Activated naive CD8-positive, alpha-beta T cell (primary cell): ENCODE data around the gene FAM13A.

ENCODE experiments used
- H3K27ac Mint-ChIP-seq: one replicate; pipeline ENCODE4 v1.8.0; 2021; ENCODE audit warnings: mixed read lengths
- H3K27me3 Mint-ChIP-seq: one replicate; pipeline ENCODE4 v1.8.0; 2021; ENCODE audit warnings: mixed read lengths
- H3K36me3 Mint-ChIP-seq: one replicate; pipeline ENCODE4 v1.8.0; 2021; ENCODE audit warnings: mixed read lengths
- H3K4me1 Mint-ChIP-seq: one replicate; pipeline ENCODE4 v1.8.0; 2021; ENCODE audit warnings: low read depth, mixed read lengths
- H3K4me3 Mint-ChIP-seq: one replicate; pipeline ENCODE4 v1.8.0; 2021; ENCODE audit warnings: mild to moderate bottlenecking, mixed read lengths
- H3K9me3 Mint-ChIP-seq: one replicate; pipeline ENCODE4 v1.8.0; 2021; ENCODE audit warnings: low read depth, mixed read lengths

The FAM13A gene

DNA sequence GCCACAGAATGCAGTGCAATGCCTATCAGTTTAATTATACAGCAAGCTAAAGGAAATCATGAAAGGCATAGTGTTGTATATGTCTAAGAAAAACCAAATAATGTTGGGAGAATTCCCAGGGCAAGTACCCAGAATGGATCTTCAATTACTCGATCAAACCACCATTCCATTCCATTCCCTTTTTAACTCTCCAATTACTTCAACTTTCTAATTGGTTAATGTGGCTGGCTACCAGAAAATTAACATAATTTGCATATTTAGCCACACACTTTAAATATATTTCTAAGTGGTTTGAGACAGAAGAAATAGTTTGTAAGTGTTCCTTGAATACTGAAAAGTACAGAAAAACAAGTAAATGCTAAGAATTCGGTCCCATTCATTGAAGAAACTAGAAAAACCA lies 247.9 kb downstream of the FAM13A start:
- Mint-ChIP-seq H3K4me3 (no peak overlapping the region), H3K27ac (no peak overlapping the region), H3K27me3 (peaks cover 2% of the 10 kb centered on the region), H3K36me3 (peaks cover 5% of the 10 kb centered on the region), H3K9me3 (peaks cover 5% of the 10 kb centered on the region), H3K4me1 (peaks cover 5% of the 10 kb centered on the region)

DNA sequence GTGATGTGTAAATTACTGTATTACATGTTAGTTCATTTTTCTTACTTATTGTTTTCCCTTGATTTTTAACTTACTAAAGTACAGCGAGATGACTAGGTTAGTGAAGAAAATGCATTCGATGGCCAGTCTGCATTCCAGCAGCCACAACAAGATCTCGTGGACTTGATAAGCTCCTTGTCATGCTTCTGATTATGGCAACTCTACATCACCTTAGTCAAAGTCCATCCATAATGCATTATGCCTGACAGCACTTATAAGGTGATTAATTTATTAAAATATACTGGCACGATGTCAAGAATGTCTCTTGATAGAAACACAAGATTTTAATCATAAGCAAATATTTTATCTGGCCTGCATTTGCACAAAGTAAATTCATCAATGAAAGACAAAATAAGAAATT lies 249.5 kb downstream of the FAM13A start:
- H3K27me3 Mint-ChIP-seq = peaks cover 2% of the 10 kb centered on the region
- peaks cover 6% of the 10 kb centered on the region for H3K4me1 Mint-ChIP-seq
- H3K9me3 Mint-ChIP-seq = peaks cover 5% of the 10 kb centered on the region
- H3K4me3 Mint-ChIP-seq = no peak overlapping the region
- H3K36me3 Mint-ChIP-seq = peaks cover 5% of the 10 kb centered on the region
- no peak overlapping the region for H3K27ac Mint-ChIP-seq

DNA sequence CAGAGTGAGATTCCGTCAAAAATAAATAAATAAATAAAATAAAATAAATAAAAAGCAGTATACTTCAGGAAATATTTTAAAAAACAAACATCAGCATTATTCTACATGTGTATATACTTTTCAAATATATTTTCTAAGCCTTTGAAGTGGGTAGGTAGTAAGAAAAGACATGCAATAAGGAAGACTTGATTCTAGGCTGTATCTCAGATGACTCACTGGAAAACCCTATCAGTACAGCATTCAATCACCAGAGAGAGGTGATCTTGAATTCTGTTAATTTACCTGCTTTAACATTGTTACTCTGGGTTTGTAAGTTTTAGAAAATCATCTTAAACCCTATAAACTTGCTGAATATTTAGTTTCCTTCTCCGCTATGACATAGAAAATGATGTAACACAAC lies 252.8 kb downstream of the FAM13A start:
- Mint-ChIP-seq H3K9me3 (no peaks in the 10 kb centered on the region), H3K36me3 (no peaks in the 10 kb centered on the region), H3K27me3 (peaks cover 5% of the 10 kb centered on the region), H3K4me1 (peaks cover 6% of the 10 kb centered on the region), H3K27ac (no peak overlapping the region), H3K4me3 (no peak overlapping the region)

DNA sequence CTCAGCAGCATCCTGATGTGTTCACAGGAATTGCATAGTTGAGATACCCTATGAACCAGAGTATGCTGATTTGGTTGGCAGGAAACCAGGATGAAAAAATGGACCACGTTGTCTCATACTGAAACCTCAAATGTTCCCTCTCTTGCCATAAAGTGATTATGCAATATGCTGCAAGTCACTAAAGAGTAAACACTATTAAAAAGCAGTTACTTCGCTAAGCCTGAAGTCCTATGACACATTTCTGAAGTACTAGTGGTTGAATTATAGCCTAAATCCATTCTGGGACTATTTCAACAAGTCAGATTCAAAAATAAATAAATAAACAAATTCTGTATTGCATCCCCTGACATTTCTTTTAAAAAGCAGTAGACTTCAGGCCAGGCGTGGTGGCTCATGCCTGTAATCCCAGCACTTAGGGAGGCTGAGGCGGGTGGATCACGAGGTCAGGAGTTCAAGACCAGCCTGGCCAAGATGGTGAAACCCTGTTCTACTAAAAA lies 253.3 kb downstream of the FAM13A start:
- Mint-ChIP-seq H3K36me3 (no peaks in the 10 kb centered on the region), H3K27ac (no peak overlapping the region), H3K27me3 (peaks cover 5% of the 10 kb centered on the region), H3K4me3 (no peak overlapping the region), H3K9me3 (no peaks in the 10 kb centered on the region), H3K4me1 (peaks cover 6% of the 10 kb centered on the region)

DNA sequence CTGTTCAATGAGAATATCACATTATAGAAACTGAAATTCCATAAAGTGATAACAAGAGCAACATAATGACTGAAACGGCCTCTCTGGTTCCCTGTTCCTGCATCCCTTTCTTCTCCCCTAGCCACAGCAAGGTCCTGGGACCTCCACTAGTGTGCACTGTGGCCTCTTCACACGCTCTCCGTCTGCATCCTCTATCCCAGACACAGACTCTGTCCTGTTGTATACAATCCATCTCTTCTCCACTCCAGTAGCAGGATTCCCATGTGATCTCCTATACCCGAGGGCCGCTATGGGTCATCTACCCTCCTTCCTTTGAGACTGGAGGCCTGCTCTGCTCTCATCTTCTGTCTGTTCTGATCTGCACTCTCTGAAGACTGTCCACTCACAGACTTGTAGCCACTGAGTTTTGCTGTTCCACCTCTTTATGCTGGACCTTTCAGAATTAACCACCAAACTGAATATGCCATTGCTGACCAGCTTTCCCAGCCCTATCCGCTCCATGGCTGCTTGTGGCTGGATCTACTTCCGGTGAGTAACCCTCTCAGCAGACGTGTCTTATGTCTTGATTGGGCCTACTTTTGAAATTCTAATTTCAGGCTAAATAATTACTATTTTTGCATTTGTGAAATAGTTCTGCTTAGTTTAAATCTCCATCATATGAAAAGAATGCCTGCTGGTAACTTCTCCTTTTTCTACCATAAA lies 254.2 kb downstream of the FAM13A start:
- Mint-ChIP-seq H3K4me3 (no peak overlapping the region), H3K9me3 (no peaks in the 10 kb centered on the region), H3K27ac (no peak overlapping the region), H3K4me1 (peaks cover 6% of the 10 kb centered on the region), H3K36me3 (no peaks in the 10 kb centered on the region), H3K27me3 (peaks cover 7% of the 10 kb centered on the region)

DNA sequence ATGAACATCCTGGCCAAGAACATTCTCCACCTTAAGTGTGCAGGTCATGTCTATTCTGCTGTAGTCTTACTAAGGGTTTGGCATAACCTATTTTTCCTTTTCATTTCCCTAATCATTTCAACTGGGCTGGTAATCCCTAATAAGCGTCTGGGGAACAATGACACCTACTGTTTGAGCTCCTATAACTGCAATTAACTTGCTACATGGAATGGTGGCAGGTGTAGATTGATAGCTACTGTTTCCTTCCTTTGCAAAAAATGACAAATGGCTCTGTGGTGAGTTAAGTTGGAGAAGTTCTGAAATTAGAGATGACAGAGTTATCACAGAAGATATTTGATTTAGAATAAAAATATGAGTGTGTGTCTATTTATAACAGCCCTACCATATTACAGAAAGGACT lies 254.8 kb downstream of the FAM13A start:
- Mint-ChIP-seq H3K4me3 (no peak overlapping the region), H3K27ac (no peak overlapping the region), H3K27me3 (peaks cover 7% of the 10 kb centered on the region), H3K4me1 (peaks cover 6% of the 10 kb centered on the region), H3K36me3 (no peaks in the 10 kb centered on the region), H3K9me3 (no peaks in the 10 kb centered on the region)

DNA sequence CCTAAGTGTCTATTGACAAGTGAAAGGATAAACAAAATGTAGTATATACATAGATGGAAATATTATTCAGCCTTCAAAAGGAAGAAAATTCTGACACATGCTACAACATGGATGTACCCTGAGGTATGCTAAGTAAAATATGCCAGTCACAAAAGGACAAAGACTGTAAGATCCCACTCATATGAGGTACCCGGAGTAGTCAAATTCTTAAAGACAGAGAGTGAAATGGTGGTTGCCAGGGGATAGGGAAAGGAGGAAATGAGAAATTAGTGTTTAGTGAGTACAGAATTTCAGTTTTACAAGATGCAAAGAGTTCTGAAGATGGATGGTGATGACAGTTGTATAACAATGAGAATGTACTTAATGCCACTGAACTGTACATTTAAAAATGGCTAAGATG lies 257.1 kb downstream of the FAM13A start:
- Mint-ChIP-seq H3K4me1 (peaks cover 6% of the 10 kb centered on the region), H3K27me3 (peaks cover 7% of the 10 kb centered on the region), H3K4me3 (no peak overlapping the region), H3K9me3 (no peaks in the 10 kb centered on the region), H3K27ac (no peak overlapping the region), H3K36me3 (no peaks in the 10 kb centered on the region)

DNA sequence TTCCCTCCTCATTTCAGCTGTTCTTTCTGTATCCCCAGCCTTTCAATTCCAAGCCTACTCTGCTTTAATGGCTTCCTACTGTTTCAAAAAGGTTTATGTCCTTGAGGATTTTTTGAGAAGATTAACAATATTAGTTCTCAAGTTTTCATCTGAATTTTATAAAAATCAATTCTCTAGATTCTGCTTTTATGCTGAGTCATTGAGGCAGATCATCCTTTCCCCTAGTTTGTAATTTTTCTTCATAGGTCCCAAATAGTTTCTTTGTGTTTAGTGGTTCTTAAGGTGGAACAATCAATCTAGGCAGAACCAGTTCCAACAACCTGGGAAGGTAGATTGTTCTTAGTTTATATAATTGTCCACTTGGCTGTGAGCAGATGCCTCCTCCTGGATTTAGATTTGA lies 259.3 kb downstream of the FAM13A start:
- Mint-ChIP-seq H3K27me3 (peaks cover 7% of the 10 kb centered on the region), H3K4me3 (no peak overlapping the region), H3K9me3 (no peaks in the 10 kb centered on the region), H3K4me1 (no peaks in the 10 kb centered on the region), H3K27ac (no peak overlapping the region), H3K36me3 (no peaks in the 10 kb centered on the region)

DNA sequence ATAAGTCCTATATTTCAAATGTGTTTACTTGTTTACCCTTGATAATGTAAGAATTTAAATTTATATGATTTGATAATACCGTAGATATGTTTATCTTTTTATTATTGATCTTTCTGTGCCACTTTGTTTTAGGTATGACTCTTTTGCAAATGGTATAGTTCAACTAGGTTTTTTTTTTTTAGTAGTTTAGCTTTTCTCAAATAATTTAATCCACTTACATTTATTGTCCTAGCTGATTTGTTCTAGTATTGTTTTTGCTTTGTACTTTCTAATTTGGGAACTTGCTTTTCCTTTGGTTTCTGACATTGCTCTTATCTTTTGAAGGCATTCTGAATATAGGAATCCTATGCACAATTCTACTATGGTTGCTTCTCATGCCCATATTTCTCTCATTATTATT lies 260.4 kb downstream of the FAM13A start:
- Mint-ChIP-seq H3K27ac (no peak overlapping the region), H3K4me1 (no peaks in the 10 kb centered on the region), H3K4me3 (no peak overlapping the region), H3K9me3 (no peaks in the 10 kb centered on the region), H3K27me3 (peaks cover 7% of the 10 kb centered on the region), H3K36me3 (no peaks in the 10 kb centered on the region)

DNA sequence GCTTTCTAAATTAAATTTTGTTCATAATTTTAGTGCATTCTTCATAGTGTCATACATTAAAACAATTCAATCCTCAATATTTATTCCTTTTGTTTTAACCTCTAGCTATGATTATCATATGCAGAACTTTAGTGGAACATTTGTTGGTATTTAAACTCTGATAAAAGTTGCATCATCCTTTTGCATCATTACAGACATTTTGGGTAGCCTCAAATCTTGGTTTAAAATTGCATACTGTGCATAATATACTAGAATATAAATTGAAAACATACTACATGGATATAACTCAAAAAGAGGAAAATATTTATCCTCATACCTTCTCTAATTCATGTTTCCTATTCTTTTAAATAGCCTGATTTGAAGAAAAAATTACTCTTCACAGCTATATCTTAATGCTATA lies 262.0 kb downstream of the FAM13A start:
- Mint-ChIP-seq H3K27ac (no peak overlapping the region), H3K4me1 (no peaks in the 10 kb centered on the region), H3K4me3 (no peak overlapping the region), H3K36me3 (no peaks in the 10 kb centered on the region), H3K9me3 (no peaks in the 10 kb centered on the region), H3K27me3 (peaks cover 7% of the 10 kb centered on the region)

DNA sequence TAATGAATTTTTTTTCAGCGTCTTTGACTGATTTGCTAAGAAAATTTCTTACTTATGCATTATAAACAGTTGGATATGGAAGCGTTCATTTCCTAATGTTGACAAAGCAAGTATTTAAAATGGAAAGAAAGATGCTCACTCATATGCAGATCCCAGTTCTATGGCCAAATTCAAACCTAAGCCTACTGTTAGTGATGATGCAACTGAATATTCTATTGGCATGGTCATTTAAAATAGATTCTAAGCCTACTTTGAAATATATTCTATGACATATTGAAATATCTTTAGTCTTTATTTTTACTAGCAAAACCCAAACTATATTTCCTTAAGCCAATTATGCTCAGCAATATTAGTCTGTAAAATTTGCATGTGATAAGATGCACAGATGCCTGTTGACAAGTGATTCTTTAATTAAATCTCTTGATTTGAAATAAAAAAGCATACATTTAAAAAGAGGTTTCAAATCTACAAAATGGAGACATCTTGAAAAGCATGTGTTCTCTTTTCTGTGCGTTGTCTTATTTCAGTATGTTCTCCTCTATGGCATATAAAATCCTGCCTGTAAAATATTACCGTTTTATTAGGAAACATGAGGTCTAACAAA lies 262.8 kb downstream of the FAM13A start:
- no peaks in the 10 kb centered on the region for H3K4me1 Mint-ChIP-seq
- H3K4me3 Mint-ChIP-seq = no peak overlapping the region
- peaks cover 3% of the 10 kb centered on the region for H3K27me3 Mint-ChIP-seq
- no peak overlapping the region for H3K27ac Mint-ChIP-seq
- no peaks in the 10 kb centered on the region for H3K9me3 Mint-ChIP-seq
- H3K36me3 Mint-ChIP-seq = no peaks in the 10 kb centered on the region

DNA sequence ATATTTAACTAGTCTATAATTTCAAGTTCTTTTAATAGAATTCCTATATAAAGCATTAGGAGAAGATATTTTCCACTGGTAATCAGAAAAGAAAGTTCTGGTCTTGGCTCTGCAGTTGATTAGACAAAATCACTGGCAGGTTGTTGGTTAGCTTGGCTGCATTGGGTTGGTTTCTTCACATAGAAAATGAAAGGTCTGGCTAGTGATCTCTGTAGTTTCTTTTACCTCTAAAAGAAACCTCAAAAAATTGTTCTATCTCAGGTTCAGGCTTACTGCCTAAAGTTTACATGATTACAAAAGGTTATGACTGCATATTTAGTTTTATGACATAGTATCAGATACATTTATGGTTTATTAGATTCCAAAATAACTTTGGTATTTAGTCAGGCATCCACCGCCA lies 263.5 kb downstream of the FAM13A start:
- peaks cover under 1% of the 10 kb centered on the region for H3K27me3 Mint-ChIP-seq
- no peaks in the 10 kb centered on the region for H3K9me3 Mint-ChIP-seq
- H3K36me3 Mint-ChIP-seq = no peaks in the 10 kb centered on the region
- H3K27ac Mint-ChIP-seq = no peak overlapping the region
- H3K4me3 Mint-ChIP-seq = no peak overlapping the region
- no peaks in the 10 kb centered on the region for H3K4me1 Mint-ChIP-seq

DNA sequence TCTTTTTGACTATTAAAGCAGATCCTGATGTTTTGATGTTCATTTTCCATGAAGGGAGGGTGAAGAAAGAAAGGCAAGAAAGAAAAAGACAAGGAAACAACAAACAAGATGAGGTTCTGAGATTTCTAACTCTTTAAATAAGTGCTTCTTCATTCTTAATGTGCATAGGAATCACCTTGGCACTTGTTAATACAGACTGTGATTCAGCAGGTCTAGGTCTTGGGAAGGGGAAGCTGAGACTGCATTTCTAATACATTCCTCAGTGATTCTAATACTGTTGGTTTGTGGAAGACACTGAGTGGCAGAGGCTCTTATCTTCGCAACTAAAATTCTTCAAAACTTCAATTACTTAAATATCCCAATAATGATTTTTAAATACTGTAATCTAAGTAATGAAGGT lies 264.2 kb downstream of the FAM13A start:
- H3K27ac Mint-ChIP-seq = no peak overlapping the region
- H3K36me3 Mint-ChIP-seq = no peaks in the 10 kb centered on the region
- H3K9me3 Mint-ChIP-seq = no peaks in the 10 kb centered on the region
- H3K4me1 Mint-ChIP-seq = no peaks in the 10 kb centered on the region
- H3K27me3 Mint-ChIP-seq = no peaks in the 10 kb centered on the region
- no peak overlapping the region for H3K4me3 Mint-ChIP-seq

DNA sequence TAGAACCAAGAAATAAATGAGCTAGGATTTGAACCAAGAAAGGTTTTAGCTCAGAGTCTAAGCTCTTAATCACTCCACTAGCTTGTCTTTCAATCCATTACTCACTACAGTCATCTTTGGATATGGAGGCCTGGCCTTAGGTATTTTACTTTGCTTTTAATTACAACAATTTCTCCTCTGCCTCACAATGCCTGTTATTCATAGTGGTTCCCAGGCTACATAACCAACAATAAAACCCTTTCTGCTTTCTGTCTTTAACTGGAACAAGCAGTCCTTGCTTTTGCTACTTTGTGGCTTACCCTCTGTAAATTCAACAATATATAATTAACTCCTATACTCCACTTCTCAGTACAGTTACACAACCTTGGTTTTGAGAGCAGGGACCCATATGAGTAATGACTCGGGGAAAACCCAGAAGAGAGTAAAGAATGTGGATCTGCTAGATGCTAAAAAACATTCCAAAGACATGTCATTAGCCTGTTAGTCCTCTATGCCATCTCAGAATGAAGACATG lies 264.7 kb downstream of the FAM13A start:
- H3K4me1 Mint-ChIP-seq = no peaks in the 10 kb centered on the region
- no peak overlapping the region for H3K27ac Mint-ChIP-seq
- no peaks in the 10 kb centered on the region for H3K9me3 Mint-ChIP-seq
- H3K36me3 Mint-ChIP-seq = no peaks in the 10 kb centered on the region
- no peak overlapping the region for H3K4me3 Mint-ChIP-seq
- H3K27me3 Mint-ChIP-seq = no peaks in the 10 kb centered on the region

DNA sequence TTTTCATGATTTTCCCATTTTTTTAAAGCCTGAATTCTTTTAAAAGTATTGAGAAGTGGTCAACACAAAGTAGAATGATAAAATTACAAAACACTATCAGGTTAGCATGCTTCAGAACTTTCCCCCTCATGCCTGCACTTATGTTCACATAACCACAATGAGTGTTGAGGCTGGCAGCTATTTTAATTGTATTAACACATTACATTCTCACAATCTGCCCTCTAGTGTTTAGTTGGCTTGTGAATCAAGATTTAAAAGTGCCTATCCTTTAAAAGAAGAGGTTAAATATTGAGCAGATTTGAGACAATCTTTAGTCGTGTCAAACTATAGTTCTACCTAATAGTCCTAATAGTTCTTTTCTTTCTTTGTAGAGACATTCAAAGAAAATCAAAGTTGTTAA lies 265.7 kb downstream of the FAM13A start:
- no peaks in the 10 kb centered on the region for H3K36me3 Mint-ChIP-seq
- no peaks in the 10 kb centered on the region for H3K9me3 Mint-ChIP-seq
- no peaks in the 10 kb centered on the region for H3K27me3 Mint-ChIP-seq

DNA sequence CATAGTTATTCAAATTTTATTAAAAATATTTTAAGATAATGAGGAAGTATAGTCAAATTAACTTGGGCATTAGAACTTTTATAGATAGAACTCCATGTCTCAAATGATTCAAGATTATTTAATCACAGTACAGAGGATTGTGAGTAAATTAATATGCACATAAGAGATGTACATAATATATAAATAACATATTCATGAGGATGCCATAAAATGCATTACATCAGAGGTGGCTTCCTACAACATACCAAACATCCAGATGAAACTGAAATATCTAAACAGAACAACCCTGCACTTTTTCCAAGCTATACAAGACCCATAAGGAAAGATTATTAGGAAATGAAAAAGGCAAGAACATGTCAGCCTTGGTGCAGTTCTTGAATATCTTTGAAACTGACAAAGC lies 268.1 kb downstream of the FAM13A start:
- Mint-ChIP-seq H3K27ac (no peak overlapping the region), H3K9me3 (no peaks in the 10 kb centered on the region)

More for the DNA sequence above, 265.7 kb downstream of the FAM13A start:
- Mint-ChIP-seq H3K4me1 (no peaks in the 10 kb centered on the region), H3K27ac (no peak overlapping the region), H3K4me3 (no peak overlapping the region)

More for the DNA sequence above, 268.1 kb downstream of the FAM13A start:
- H3K4me3 Mint-ChIP-seq = no peak overlapping the region
- no peaks in the 10 kb centered on the region for H3K4me1 Mint-ChIP-seq
- peaks cover 7% of the 10 kb centered on the region for H3K36me3 Mint-ChIP-seq
- no peaks in the 10 kb centered on the region for H3K27me3 Mint-ChIP-seq
